NCI-H1417 treated with DMSO at 0.1 percent for 48 hours (cell line): Measurements from ENCODE around the gene CBFB.
"Not testable (repeated sequence)": the region's sequence is repeated elsewhere in the genome, so short reads cannot be mapped to it uniquely, and the experiment has no call there.

Experiments used
- DNase-seq: peaks from one replicate; lab custom pipeline; 2025; lab: John Stamatoyannopoulos, UW

The CBFB gene

GRCh38 chr16:67028696-67029253 is at the start of gene CBFB:
Gene CBFB, plus strand, starts transcription at chr16:67029149. Its CDS starts 259 bp downstream, at chr16:67029408.
- DNase-seq, result peak; percentile 29

GRCh38 chr16:66983033-66983432 is 45.9 kb upstream of the CBFB start:
- no peak for DNase-seq

- no peak for DNase-seq
These were observed 44.0 kb upstream of the CBFB start for GRCh38 chr16:66984892-66985311.

- DNase-seq, result no peak
These were observed 42.4 kb upstream of the CBFB start for GRCh38 chr16:66986559-66986958.

- DNase-seq, result no peak
These were observed 40.7 kb upstream of the CBFB start, which contains the start of gene CES4A for GRCh38 chr16:66988197-66988788. Gene CES4A, plus strand, starts transcription at chr16:66988589. Its CDS starts 184 bp downstream, at chr16:66988773.

- no peak for DNase-seq
These were observed 37.3 kb upstream of the CBFB start for GRCh38 chr16:66991545-66992077.

GRCh38 chr16:66993558-66993957 is 35.4 kb upstream of the CBFB start:
- not testable (repeated sequence) for DNase-seq

GRCh38 chr16:66996324-66996982 is 32.5 kb upstream of the CBFB start:
- no peak for DNase-seq

- no peak for DNase-seq
These were observed 32.0 kb upstream of the CBFB start for GRCh38 chr16:66996983-66997358.

- DNase-seq, result no peak
These were observed 28.3 kb upstream of the CBFB start for GRCh38 chr16:67000384-67001351.

GRCh38 chr16:67001726-67002125 is 27.2 kb upstream of the CBFB start:
- DNase-seq, result no peak

- no peak for DNase-seq
These were observed 21.9 kb upstream of the CBFB start for GRCh38 chr16:67006930-67007658.

GRCh38 chr16:67009158-67009557 is 19.8 kb upstream of the CBFB start:
- DNase-seq, result no peak

- no peak for DNase-seq
These were observed 17.7 kb upstream of the CBFB start for GRCh38 chr16:67011274-67011673.

- no peak for DNase-seq
These were observed 15.6 kb upstream of the CBFB start for GRCh38 chr16:67013233-67013822.

GRCh38 chr16:67013823-67014633 is 14.9 kb upstream of the CBFB start:
- no peak for DNase-seq

GRCh38 chr16:67014634-67015312 is 14.2 kb upstream of the CBFB start:
- DNase-seq, result no peak

- no peak for DNase-seq
These were observed 13.6 kb upstream of the CBFB start for GRCh38 chr16:67015313-67015731.

- DNase-seq, result no peak
These were observed 12.8 kb upstream of the CBFB start for GRCh38 chr16:67016143-67016542.
